Measurements from ENCODE around the gene BIRC7.

Gene BIRC7

DNA sequence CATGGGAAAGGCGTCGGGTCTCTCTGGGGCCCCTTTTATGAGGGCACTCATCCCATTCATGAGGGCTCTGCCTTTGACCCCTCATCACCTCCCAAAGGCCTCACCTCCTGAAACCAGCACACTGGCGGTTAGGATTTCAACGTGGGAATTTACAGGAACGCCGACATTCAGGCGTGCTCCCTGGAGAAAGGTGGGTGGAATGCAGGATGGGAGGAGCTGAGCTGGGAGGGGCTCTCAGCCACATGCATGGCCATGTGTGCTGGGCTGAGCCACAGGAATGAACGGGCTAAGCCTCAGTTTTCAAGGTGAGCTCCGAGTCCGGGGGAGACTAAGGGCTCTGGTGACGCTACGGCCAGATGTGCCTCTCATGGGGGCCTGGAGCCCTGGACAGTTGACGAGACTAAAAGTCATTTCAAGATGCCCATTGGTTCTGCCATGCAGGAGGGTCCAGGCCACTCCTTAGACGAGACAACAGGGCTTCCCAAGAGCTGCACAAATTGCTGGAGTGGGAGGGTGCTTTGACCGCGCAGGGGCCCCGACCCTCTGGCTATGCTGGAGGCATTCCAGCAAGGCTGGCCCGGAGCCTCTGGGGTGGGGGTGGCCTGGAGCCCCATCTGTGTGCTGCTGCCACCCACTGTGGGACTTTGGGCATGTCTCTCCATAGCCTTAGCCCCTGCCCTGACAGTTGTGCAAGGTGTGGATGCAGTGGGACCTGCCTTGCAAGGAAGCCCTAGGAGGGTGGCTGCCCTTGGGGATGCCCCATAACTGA lies 33.1 kb downstream of the BIRC7 start:
- no peak for DNase-seq

DNA sequence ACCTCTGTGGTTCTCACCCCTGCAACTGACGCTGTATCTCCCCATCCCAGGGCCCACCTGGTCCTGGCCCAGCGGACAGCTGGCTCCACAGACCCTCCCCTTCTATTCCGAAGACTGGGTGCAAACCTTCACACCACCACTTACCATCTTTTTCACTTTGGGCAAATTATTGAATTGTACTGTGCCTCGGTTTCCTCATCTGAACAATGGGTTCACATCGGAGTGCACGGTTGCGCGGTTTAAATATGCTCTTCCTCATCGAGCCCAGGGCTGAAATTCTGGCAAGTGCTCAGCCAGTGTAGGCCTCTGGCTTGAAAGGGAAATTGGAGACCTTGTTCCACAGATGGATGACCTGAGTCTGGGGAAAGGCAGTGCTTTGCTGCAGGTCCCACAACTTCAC lies 34.0 kb downstream of the BIRC7 start:
- no peak for DNase-seq

DNA sequence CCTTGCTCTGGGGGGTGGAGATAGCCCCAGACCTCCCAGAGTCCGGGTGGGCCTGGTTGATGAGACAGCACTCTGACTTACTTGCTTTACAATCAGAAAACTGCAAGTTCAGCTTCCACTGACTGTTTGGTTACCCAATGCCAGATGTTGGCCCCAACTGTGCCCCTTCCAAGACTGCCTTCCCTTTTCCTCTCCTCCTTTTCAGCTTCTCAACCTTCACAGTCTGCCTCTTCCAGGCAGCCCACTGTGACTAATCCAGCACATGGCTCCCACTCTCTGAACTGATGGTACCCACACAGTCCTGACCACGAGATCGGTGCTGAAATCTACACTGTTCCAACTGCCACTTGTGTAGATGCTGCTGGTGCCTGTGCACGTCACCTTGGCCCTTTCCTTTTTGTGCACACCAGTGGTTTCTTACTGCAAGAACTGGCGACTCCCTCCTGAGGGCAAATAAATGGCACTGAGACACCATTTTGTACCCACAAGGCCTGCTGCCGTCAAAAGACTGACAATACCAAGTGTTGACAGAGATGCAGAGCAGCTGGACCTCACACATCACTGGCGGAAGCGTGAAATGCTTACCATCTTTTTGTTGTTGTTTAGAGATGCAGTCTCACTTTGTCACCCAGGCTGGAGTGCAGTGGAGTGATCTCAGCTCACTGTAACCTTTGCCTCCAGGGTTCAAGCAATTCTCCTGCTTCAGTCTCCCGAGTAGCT lies 35.1 kb downstream of the BIRC7 start:
- DNase-seq, result no peak

DNA sequence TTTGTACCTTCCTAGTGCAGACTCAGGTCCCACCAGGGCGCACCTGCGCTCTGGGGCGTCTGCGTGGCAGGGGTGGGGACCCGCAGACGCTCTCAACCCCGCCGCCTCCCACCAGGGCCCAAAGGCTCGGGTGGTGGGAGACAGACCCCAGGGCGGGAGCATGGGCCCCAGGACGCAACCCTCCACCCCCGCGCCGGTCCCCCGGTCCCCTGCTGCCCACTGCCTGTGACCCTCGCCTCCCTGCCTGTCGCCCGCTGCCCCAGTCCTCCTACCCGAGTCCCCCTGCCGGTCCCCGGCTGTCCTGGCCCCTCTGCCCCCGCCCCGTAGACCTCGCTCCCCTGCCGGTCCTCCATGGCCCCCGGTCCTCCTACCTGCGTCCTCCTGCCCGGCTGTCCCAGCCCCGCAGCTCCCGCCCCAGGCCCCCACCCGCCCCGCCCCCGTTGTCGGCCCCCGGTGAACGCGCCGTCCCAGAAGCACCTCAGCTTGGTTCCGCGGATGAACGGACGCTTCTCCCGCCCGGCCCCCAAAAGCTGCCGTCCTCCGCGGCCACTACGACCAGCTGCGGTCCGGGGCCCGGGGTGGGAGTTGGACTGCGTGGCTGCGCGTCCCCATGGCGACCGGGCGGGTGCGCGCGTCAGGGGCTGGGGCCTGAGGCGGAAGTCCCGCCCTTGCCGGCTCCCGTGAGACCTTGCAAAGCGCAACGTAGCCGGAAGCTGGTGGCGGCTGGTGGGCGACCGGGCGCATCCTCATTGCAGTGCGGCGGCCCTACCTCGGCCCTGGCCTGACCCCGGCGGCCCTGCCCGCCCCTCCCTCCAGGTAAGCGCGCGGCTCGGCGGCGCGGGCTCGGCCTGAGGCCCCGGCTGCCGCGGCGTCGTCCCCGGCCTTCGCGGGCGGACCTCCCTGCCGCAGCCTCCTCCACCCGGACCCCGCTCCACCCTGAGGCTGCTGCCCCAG lies 36.7 kb downstream of the BIRC7 start, which contains the start of gene ARFGAP1:
ARFGAP1 (plus strand) TSS at position 709 of the 954 bp plus-strand sequence. CDS start 2,768 bp downstream, outside the sequence.
- peak; percentile 96 for DNase-seq

DNA sequence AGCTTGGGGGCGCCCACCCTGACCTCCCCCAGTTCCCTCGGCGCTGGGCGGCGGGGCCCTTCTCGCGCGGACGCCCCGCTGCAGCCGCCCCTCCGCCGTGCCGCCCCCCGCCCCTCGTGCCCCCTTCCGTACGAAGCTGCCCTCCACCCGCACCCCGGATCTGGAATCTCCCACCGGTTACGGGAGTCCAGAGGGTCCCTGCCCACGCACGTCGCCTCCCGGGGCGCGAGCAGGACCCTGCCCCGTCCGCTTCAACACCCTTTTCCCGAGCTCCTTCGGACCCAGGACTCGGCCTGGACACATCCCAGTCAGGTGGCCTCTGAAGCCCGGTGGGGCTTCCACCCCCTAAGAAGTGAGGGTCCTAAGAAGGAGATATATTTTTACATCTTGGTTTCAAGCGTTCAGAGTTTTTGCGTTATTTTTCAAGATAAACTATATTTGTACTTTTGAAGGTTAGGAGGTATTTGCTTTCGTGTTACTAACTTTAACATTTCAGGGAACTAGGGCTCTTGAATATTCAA lies 37.4 kb downstream of the BIRC7 start:
- DNase-seq, result no peak

DNA sequence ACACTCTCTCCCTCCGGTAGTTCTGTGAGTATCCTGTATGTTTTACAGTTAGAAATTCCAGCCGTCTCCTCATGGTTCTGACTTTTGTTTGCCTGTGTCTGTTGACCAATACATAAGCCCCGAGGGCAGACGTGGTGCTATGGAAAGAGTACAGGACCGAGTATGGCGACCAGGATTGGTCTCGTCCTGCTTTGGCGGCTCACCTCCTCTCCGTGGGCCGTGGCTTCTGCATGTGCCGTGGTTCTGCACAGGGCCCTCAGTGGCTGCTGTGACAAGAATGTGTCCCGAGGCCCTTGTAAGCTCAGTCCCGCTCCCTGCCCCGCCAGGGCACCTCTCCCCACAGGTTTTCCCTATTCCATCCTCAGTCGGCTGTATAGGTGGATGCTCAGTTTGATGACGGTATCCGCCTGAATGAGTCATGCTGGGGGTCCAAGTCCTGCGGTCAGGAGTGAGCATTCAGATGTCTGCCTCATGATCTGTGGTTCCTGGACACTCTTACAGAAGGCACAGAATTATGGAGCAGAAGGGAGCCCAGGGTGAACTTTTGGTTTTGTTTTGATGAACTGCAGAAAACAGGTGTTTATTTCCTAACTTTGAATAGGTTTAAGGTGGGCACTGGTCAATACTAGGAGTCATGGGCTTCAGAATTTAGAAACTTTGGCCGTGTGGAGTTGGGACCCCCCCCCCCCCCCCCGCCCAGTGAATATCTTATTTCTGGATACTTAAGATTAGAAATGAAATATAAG lies 38.1 kb downstream of the BIRC7 start:
- DNase-seq, result no peak

DNA sequence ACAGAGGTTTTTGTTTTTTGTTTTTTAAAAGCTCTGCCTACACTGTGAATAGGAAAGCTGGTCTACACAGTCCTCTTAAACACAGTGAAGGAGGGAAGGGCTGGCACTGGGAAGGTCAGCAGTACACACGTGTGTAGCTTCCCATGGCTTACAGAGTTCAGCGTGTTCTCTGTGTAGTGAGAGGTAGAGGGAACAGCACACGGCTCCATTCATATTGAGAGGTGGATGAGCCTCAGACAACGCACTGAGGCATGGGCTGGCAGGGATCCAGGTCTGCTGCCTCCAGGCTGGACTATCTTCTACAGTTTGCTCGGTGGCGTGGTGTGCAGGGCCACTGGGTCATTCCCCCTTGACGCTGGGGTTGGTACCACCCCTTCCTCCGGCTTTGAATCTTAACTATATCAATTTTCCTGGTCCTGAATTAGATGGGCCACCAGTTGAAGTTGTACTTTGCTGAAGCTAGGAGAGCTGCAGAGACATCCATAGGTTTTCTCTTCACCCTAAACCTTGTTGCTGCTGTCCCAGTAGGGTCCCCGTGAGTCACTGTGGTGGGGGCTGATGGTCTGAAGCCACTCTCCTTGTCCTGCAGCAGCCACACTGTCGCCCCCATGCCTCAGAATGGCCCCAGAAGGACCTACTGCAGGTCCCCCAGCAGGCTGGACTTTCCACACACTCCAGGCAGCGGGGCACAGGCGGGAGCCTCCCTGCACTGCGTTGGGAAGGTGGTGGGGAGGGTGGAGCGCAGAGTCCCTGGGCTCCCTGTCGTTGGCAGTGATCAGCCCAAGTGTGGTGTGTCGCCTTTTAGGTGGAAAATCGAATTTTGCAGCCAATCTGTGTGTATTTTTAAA lies 38.9 kb downstream of the BIRC7 start:
- no peak for DNase-seq

DNA sequence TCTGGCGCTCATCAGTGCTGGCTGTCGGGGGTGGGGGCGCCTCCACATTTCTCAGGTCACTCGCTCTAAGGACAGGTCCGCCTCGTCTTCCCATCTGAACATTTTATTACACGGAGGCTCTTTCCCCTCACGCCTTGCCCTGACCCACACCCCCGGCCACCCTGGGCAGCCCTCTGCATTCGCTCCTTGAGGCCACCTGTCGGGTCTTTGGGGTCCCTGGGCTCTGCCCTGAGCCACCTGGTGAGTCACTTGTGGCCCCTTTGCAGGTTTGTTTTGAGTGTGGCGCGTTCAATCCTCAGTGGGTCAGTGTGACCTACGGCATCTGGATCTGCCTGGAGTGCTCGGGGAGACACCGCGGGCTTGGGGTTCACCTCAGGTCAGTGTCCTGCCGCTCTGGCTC lies 40.1 kb downstream of the BIRC7 start:
- DNase-seq, result no peak

DNA sequence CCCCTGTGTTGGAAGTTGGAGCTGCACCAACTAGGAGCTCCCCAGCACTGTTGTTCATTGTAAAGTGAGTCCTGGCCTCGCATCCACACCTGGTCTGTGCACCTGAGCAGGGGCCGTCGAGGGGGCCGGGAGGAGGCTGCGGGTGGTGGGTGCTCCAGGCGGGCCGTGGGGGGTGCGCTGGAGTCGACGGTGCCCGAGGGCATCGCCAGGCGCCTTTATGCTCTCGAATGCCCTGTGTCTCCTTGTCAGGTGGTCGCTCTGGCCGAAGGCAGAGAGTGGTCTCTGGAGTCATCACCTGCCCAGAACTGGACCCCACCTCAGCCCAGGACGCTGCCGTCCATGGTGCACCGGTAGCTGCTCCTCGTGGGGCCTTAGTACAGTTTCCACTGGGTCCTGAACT lies 41.3 kb downstream of the BIRC7 start:
- no peak for DNase-seq

DNA sequence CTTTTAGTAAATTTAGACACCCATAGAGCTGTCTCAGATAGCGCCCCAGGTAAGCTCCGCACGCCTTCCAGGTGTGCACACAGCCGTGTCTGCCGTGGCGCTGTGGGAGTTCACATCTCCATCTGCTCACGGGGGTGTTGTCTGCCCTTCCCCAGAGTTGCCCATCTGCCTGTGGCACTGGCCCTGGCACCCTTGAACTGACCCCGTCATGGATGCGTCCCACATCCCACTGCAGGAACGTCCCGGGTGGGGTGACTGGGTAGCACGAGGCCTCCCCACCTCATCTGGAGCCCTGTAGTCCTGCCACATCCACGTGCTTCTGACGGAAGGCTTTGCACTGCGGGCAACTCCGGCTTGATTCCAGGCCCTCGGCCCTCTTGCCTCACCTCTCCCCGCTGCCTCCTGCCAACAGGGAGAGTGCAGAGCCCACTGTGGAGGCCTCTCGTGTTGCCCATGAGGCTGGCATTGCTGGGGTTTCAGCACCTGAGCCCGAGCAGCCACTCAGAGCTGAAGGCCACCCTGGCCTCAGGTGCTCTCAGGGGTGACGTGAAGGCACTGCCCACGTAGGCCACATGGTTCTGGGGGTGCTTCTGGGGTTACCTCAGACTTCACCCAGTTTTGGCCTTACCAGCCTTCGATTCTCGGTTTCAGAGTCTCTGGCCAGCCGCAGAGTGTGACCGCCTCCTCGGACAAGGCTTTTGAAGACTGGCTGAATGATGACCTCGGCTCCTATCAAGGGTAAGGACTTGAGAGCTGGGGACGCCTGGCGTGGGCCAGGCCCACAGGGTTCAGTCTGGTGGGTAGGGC lies 42.0 kb downstream of the BIRC7 start:
- no peak for DNase-seq

DNA sequence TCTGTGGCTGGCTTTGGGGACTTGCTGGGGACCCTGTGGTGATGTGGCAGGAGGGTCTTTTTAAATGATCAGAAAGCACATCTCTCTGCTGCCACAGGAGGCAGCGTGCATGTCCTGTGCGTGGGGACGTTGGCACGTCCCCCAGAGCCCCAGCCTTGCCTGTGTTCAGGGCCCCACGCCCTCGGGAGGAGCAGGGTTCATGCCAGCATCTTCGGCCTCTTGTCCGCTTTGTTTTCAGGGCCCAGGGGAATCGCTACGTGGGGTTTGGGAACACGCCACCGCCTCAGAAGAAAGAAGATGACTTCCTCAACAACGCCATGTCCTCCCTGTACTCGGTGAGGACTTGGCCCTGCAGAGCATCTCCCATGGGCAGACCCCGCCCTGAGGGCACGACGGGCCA lies 43.0 kb downstream of the BIRC7 start:
- DNase-seq, result no peak

DNA sequence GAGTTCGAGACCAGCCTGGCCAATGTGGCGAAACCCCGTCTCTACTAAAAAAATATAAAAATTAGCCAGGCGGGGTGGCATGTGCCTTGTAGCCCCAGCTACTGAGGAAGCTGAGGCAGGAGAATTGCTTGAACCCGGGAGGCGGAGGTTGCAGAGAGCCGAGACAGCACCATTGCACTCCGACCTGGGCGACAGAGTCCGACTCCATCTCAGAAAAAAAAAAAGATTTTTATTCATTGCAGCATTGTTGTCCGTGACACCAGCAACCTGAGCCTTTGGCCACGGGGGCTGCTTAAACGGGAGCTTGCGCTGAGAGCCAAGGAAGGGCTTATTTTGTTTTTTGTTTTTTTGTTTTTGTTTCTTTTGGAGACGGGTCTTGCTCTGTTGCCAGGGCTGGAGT lies 44.2 kb downstream of the BIRC7 start:
- no peak for DNase-seq

DNA sequence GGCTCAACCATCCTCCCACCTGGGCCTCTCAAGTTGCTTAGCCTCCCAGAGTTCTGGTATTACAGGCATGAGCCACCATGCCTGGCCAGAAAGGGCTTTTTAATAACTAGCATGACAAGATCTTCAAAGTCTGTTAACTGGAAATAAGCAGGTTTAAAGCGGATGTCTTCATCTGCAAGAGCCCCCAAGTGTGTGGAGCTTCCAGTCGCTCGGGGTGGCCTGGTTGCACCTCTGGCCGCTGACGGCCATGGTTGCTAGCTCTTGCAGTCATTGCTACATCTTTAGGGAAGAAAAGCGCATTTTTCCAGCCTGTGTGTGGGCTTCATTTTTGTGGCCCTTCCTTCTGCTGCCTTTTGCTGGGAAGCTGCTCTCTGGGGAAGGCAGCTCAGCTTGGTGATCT lies 44.7 kb downstream of the BIRC7 start:
- DNase-seq, result no peak

DNA sequence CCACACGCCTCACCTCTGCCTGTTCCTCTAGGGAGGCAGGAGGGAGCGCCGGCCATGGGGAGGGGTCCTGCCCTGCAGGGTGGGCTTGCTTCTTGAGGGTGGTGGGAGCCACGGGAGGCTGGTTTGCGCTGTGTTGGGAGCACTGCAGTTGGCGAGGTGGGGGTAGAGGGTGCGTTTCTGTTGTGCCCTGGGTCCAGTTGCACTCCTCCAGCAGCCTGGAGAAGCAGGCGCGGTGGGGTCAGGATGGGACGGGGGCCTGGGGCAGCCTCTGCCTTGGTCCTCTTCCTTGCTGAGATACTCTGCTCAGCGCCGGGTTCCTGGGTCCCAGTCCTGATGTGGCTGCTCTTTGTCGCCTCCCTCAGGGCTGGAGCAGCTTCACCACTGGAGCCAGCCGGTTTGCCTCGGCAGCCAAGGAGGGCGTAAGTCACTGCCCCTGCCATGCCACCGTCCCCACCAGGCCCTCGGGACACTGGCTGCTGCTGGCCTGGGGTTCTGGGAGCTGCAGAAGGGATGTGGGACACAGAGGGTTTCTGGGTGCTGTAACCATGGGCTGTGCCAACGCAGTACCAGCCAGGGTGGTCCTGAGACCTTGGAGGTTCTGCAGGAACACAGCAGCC lies 45.3 kb downstream of the BIRC7 start:
- no peak for DNase-seq

DNA sequence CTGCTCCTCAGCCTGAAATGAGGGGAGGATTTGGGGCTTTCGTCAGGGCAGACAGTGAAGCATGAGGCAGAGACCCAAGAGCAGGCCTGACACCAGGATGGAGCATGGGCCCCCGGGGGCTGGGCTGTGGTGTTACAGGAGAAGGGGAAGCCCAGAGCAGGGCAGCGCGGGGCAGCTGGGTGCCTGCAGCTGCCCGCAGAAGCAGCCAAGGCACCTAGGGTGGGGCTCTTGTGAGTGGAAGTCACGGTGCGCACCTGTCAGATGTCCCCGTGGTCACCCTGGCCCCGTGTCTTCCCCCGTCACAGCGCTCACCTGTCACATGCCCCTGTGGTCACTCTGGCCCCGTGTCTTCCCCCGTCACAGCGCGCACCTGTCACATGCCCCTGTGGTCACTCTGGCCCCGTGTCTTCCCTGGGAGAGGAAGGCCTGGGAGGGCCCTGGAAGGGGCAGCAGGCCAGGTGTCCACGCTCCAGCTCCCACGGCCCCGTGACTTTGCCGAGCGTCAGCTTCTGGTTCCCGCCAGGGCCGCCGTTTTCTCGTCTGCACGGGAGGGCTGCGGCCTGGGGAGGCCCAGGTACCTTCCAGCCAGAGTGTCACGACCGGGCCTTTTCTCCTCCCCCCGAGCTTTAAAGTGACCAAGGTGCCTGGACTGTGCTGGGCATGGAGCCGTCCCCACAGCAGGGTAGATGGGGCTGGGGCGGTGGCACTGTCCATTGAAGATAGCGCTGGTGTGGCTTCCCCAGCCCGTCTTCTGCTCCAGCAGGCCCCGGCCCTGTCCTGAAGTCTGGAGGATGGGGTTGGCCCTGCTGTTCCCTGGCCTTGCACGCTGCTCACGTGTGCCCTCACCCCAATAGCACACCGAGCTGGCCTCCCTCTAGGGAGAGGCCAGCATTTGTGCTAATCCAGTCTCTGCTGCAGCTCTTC lies 46.3 kb downstream of the BIRC7 start:
- DNase-seq, result no peak

DNA sequence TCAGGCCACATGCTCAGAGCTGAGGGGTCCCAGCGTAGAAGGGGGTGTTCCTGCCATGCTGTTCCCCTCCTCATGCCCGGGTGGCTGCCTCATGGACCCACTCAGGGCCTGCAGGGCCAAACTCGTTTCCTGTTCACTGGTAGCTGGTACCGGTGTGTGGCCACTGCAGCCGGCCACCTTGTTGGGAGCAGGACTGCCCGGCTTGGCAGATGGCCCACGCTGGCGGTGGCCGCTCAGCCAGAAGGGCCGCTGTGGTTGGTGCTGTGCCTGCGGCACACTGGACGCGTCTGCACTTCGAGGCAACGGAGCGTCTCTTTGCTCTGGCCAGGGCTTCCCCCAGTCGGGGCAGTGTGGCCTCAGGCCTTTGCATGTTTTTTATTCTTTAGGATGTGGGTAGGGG lies 47.2 kb downstream of the BIRC7 start:
- DNase-seq, result no peak

DNA sequence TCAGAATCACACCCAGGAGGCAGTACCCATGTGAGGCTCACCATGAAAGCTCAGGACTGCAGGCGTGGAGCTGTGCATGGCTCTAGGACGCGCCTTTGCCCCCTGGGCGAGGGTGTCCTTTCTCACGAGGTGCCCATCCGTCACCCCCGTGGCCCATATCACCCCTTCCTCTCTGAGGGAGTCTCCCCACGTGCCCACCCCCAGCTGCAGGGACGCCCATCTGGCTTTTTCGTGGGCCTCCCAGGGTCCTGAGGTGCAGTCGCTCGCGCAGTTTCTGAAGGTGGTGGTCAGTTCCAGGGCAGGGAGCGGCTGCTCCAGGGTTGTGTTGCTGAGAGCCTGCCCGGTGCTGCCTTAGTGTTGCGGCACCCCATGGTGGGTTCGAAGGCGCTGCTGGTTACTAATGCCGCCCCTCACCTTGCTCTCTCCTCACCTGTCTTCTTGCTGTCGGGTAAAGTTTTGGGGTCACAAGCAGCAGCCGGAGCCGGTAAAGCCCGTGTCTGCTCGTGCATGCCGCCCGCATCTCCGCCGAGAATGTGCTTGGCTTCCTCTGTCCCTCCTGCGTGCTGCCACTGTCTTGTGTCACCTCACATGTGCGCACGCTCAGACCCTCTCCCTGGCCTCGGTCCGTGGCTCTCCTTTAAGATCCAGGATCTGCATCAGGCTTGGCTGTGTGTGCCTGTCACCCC lies 47.8 kb downstream of the BIRC7 start:
- no peak for DNase-seq

DNA sequence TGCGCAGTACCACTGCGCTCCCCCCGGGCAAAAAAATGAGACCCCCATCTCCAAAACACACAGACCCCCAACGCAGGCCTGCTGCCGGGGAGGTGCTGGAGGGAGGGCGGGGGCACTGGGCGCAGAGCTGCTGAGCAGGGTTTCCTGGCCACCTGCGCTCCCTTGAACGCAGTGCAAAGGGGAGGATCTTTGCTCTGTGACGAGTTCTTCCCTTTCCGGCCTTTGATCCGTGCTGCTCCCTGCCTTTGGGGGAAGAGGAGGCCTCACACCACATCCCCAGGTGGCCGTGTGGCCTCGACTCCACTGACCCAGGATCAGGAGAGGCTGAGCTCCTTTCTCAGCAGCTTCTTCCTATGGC lies 48.4 kb downstream of the BIRC7 start:
- no peak for DNase-seq
